ENCODE data around the gene VRTN.

- TF ChIP-seq, protein P1, sequence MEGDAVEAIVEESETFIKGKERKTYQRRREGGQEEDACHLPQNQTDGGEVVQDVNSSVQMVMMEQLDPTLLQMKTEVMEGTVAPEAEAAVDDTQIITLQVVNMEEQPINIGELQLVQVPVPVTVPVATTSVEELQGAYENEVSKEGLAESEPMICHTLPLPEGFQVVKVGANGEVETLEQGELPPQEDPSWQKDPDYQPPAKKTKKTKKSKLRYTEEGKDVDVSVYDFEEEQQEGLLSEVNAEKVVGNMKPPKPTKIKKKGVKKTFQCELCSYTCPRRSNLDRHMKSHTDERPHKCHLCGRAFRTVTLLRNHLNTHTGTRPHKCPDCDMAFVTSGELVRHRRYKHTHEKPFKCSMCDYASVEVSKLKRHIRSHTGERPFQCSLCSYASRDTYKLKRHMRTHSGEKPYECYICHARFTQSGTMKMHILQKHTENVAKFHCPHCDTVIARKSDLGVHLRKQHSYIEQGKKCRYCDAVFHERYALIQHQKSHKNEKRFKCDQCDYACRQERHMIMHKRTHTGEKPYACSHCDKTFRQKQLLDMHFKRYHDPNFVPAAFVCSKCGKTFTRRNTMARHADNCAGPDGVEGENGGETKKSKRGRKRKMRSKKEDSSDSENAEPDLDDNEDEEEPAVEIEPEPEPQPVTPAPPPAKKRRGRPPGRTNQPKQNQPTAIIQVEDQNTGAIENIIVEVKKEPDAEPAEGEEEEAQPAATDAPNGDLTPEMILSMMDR (conservative IDR thresholded peaks at IDR 0.05; ENCODE audit: low read length), result no peak
- TF ChIP-seq EZH2phosphoT487 (IDR thresholded peaks at IDR 0.05; ENCODE audit: borderline replicate concordance), result no peak
Observed at GRCh38 chr14:74407021-74407800, 58.9 kb downstream of the VRTN start.
